ENCODE measurements around the gene TRPM4. TPM values are rescaled to one million over a fixed set of nuclear protein-coding genes. Genes with fewer than 3 reads are reported as not detected.

TRPM4 gene
- total and polyA plus RNA-seq, 10 of the 15 experiments (the other 5 are each of a cell fraction or from before 2014, with no cell fraction given), result 0.10 to 0.64 (median 0.15) TPM; not detected in 7

DNA sequence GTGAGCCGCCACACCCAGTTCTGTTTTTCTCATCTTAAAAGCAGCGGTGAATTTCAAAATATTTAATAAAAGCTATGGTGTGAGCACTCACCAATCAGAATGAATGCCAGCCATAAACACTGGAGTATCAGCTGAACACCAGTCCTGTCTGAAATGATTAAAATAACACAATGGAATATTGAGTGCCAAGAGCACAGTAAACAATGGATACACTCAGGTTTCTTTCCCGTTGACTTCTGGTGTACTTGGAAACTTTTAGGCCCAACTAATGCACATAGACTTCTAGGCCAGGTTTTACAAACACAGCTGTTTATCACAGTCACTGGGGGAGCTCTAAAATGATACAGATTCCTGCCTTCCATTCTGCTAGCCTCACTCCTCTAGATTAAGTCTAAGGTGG is 99.1 kb downstream of the TRPM4 start:
- ChIA-PET SMC1A (ENCODE audit: uncharacterized antibody, unreplicated experiment) (no interaction called here), POLR2A (interaction anchor here (0.6 kb wide), 1 partner anchor 59 kb away, joined by 3 read pairs; no protein-coding TSS in a partner anchor), RAD21 (ENCODE audit: unreplicated experiment) (interaction anchor here (0.6 kb wide), 1 partner anchor 65 kb away, joined by 3 read pairs; no protein-coding TSS in a partner anchor), CTCF (interaction anchor here (1.2 to 1.3 kb wide), 2 partner anchors 15 to 58 kb away, joined by 3 to 5 read pairs; no protein-coding TSS in a partner anchor)
- no peak for DNase-seq (ENCODE audit: low read depth, low spot score)
- intact Hi-C loops (cut with micrococcal nuclease; ENCODE audit: unreplicated experiment) (no loop called here), in situ Hi-C loops (cut with MboI) (no loop called here)
- Histone ChIP-seq H3K9me3 (replicated peaks; ENCODE audit: control insufficient read depth, insufficient read depth, low read length) (peaks cover 6% of the 10 kb centered on the region; the same call in 2 of the 3 replicates), H3K4me1 (ENCODE audit: control insufficient read depth, insufficient read depth, low read length) (no peaks in the 10 kb centered on the region), H3K36me3 (ENCODE audit: control insufficient read depth in 2 of 2, insufficient read depth in 2 of 2, low read length in 1 of 2) (no peaks in the 10 kb centered on the region), H3K27me3 (replicated peaks in 1 of 2; ENCODE audit: control insufficient read depth in 2 of 2, insufficient read depth in 2 of 2, low read length in 1 of 2) (no peaks in the 10 kb centered on the region; a peak in 1 of 4 replicates), H4K20me1 (ENCODE audit: control insufficient read depth, insufficient read depth) (no peaks in the 10 kb centered on the region), H2AFZ (ENCODE audit: control insufficient read depth, low read depth, low read length) (no peak overlapping the region), H3K27ac (ENCODE audit: control insufficient read depth, insufficient read depth) (no peak overlapping the region), H3K4me2 (ENCODE audit: control insufficient read depth, insufficient read depth) (no peak overlapping the region), H3K4me3 (no peak overlapping the region), H3K9ac (ENCODE audit: control insufficient read depth, insufficient read depth, low read length) (no peak overlapping the region), H3K79me2 (ENCODE audit: control insufficient read depth, insufficient read depth, low read length) (no peaks in the 10 kb centered on the region)
- ATAC-seq, result no peak
- BruUV-seq (replicated peaks), result no TSS peak
- no peak for TF ChIP-seq CBX5 (IDR thresholded peaks at IDR 0.05; ENCODE audit: low read depth)
- no peak for TF ChIP-seq NFYA (IDR thresholded peaks at IDR 0.05; ENCODE audit: borderline replicate concordance, low read depth, low read length)
- TF ChIP-seq, protein P1, sequence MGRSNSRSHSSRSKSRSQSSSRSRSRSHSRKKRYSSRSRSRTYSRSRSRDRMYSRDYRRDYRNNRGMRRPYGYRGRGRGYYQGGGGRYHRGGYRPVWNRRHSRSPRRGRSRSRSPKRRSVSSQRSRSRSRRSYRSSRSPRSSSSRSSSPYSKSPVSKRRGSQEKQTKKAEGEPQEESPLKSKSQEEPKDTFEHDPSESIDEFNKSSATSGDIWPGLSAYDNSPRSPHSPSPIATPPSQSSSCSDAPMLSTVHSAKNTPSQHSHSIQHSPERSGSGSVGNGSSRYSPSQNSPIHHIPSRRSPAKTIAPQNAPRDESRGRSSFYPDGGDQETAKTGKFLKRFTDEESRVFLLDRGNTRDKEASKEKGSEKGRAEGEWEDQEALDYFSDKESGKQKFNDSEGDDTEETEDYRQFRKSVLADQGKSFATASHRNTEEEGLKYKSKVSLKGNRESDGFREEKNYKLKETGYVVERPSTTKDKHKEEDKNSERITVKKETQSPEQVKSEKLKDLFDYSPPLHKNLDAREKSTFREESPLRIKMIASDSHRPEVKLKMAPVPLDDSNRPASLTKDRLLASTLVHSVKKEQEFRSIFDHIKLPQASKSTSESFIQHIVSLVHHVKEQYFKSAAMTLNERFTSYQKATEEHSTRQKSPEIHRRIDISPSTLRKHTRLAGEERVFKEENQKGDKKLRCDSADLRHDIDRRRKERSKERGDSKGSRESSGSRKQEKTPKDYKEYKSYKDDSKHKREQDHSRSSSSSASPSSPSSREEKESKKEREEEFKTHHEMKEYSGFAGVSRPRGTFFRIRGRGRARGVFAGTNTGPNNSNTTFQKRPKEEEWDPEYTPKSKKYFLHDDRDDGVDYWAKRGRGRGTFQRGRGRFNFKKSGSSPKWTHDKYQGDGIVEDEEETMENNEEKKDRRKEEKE (IDR thresholded peaks at IDR 0.05), result no peak
- TF ChIP-seq BRCA1 (IDR thresholded peaks at IDR 0.05; ENCODE audit: low read depth, low read length), result no peak
- TF ChIP-seq SRF (IDR thresholded peaks at IDR 0.05; ENCODE audit: low read depth in 2 of 2, low read length in 2 of 2), result no peak
- no peak for TF ChIP-seq SREBF2 (IDR thresholded peaks at IDR 0.05; ENCODE audit: low read length)
- TF ChIP-seq ZNF274 (IDR thresholded peaks at IDR 0.05; ENCODE audit: insufficient read depth, insufficient read length), result no peak
- TF ChIP-seq ETV6 (conservative IDR thresholded peaks at IDR 0.05 in 1 of 2, IDR thresholded peaks at IDR 0.05 in 1 of 2; ENCODE audit: borderline replicate concordance in 1 of 2, low read depth in 1 of 2), result no peak
- TF ChIP-seq YBX1 (IDR thresholded peaks at IDR 0.05), result no peak
- TF ChIP-seq CBX3 (IDR thresholded peaks at IDR 0.05; ENCODE audit: borderline replicate concordance, low read depth), result no peak
- no peak for TF ChIP-seq NBN (IDR thresholded peaks at IDR 0.05)
- TF ChIP-seq, protein P2, sequence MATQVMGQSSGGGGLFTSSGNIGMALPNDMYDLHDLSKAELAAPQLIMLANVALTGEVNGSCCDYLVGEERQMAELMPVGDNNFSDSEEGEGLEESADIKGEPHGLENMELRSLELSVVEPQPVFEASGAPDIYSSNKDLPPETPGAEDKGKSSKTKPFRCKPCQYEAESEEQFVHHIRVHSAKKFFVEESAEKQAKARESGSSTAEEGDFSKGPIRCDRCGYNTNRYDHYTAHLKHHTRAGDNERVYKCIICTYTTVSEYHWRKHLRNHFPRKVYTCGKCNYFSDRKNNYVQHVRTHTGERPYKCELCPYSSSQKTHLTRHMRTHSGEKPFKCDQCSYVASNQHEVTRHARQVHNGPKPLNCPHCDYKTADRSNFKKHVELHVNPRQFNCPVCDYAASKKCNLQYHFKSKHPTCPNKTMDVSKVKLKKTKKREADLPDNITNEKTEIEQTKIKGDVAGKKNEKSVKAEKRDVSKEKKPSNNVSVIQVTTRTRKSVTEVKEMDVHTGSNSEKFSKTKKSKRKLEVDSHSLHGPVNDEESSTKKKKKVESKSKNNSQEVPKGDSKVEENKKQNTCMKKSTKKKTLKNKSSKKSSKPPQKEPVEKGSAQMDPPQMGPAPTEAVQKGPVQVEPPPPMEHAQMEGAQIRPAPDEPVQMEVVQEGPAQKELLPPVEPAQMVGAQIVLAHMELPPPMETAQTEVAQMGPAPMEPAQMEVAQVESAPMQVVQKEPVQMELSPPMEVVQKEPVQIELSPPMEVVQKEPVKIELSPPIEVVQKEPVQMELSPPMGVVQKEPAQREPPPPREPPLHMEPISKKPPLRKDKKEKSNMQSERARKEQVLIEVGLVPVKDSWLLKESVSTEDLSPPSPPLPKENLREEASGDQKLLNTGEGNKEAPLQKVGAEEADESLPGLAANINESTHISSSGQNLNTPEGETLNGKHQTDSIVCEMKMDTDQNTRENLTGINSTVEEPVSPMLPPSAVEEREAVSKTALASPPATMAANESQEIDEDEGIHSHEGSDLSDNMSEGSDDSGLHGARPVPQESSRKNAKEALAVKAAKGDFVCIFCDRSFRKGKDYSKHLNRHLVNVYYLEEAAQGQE (IDR thresholded peaks at IDR 0.05; ENCODE audit: low read depth, low read length), result no peak
- TF ChIP-seq EZH2 (IDR thresholded peaks at IDR 0.05; ENCODE audit: borderline replicate concordance, control insufficient read depth, low read depth, low read length), result no peak
- no peak for TF ChIP-seq SREBF1 (IDR thresholded peaks at IDR 0.05; ENCODE audit: low read length)
- no peak for TF ChIP-seq SIX5 (IDR thresholded peaks at IDR 0.05; ENCODE audit: low read depth, low read length, severe bottlenecking)
- FAIRE-seq, result no peak
- 36% methylated on average over 3 of the region's 3 CpGs for WGBS (ENCODE audit: insufficient coverage, insufficient replicate concordance, low lambda C conversion rate, missing lambda C conversion rate)
